GM04504 (cell line): ENCODE measurements around the gene RTBDN.
"Not testable (repeated sequence)": the region's sequence is repeated elsewhere in the genome, so short reads cannot be mapped to it uniquely, and the experiment has no call there.

Source experiments
- DNase-seq: peaks from one replicate; pipeline ENCODE4 v3.0.0-alpha.2; 2012; ENCODE audit warnings: low read depth

Gene RTBDN

GRCh38 chr19:12856653-12857052 is 22.3 kb upstream of the RTBDN start:
- DNase-seq, result no peak

DNA sequence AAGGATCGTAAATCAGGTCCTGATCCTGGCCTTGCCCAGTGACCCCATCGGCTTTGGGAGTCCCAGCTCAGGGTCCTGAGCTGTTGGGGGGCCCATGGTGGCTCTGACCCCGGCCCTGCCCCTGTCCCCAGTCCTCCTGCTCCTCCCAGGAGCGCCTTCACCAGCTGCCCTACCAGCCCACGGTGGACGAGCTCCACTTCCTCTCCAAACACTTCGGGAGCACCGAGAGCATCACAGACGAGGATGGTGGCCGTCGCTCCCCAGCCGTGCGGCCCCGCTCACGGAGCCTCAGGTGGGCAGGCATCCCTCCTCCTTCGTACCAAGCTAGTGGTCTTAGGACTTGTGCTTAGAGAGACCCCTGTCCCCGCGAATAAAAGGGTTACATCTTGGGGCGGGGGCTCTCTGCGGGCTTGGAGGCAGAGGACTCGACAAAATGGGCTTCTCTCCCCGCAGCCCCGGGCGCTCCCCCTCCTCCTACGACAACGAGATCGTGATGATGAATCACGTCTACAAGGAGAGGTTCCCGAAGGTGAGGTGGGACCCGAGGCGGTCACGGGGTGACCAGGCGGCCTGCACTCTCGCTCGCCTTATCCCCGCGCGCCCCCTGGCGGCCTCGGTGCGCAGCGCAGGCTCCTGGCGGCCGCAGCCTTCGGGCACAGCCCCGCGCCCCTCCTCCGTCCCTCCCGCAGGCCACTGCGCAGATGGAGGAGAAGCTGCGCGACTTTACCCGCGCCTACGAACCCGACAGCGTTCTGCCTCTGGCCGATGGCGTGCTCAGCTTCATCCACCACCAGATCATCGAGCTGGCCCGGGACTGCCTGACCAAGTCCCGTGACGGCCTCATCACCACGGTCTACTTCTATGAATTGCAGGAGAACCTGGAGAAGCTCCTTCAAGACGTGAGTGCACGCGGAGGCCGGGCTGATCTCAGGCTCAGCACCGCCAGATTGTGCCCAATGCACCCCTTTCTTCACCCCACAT is 13.1 kb upstream of the RTBDN start:
- peak; percentile 51 for DNase-seq

DNA sequence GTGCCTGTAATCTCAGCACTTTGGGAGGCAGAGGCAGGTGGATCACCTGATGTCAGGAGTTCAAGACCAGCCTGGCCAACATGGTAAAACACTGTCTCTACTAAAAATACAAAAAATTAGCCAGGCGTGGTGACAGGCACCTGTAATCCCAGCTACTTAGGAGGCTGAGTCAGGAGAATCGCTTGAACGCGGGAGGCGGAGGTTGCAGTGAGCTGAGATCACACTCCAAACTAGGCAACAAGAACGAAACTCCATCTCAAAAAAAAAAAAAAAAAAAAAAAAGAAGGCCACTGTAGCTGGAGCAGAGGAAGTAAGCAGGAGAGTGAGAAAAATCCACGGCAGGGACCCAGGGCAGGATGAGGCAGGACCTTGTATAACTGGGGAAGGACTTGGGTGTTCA is 12.2 kb upstream of the RTBDN start:
- DNase-seq, result not testable (repeated sequence)

- DNase-seq, result no peak
These were observed 9.8 kb upstream of the RTBDN start for GRCh38 chr19:12843999-12844732.

DNA sequence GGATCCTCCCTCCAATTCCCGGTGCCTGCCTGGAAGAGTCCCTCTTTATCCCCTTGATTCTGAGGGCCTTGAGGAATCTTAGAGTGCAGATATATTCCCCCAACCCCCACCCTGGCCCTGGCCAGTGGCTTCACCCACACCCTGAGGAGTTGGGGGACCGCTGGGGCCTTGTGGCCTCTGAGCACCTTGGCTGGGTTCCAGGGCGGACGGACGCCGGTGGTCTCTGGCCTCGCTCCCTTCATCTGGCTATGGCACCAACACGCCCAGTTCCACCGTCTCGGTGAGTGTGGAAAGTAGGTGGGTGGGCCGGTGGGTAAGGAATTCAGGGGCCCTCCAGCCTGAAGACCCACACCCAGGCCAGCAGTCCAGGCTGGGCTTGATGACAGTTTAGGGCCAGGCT is 8.9 kb upstream of the RTBDN start:
- no peak for DNase-seq

- no peak for DNase-seq
These were observed 8.1 kb upstream of the RTBDN start for GRCh38 chr19:12842511-12842910.

GRCh38 chr19:12841094-12841493 is 6.7 kb upstream of the RTBDN start:
- no peak for DNase-seq

DNA sequence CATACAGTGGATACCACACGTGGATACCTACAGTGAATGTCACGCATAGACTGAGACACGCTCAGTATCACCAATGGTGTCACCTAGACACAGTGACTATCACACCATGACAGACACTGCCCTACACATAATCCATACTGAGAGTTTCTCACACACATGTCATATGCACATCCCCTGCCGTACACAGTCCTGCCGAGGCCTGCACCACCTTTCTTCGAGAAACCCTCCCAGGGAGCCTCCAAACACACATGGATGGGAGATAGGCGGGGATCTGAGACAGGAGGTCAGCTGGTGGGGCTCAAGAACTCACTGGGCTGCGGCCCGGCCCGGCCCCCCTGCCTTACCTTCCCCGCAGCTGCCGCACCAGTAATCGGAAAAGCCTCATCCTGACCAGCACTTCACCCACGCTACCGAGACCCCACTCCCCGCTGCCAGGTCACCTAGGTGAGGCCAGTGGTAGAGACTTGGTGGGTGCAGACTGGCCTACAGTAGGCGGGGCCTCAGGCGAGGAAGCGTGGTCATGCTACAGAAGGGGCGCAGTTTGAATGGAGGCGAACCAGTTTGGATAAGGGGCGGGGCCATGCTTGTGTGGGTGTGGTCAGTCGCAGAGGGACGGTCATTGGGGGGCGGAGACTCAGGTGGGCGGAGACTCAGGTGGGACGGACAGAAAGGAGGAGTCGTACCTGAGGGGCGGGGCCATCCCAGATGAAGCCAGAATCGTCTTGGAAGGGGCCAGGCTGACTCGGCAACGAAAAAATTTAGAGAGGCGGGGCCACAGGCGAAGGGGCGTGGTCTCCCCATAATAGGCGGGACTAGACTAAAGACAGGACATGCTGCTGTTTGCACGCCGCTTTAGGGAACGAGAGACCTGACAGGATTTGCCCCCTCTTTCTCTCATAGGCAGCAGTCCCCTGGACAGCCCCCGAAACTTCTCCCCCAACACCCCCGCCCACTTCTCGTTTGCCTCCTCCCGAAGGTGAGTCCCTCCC is 6.0 kb upstream of the RTBDN start:
- DNase-seq, result no peak

DNA sequence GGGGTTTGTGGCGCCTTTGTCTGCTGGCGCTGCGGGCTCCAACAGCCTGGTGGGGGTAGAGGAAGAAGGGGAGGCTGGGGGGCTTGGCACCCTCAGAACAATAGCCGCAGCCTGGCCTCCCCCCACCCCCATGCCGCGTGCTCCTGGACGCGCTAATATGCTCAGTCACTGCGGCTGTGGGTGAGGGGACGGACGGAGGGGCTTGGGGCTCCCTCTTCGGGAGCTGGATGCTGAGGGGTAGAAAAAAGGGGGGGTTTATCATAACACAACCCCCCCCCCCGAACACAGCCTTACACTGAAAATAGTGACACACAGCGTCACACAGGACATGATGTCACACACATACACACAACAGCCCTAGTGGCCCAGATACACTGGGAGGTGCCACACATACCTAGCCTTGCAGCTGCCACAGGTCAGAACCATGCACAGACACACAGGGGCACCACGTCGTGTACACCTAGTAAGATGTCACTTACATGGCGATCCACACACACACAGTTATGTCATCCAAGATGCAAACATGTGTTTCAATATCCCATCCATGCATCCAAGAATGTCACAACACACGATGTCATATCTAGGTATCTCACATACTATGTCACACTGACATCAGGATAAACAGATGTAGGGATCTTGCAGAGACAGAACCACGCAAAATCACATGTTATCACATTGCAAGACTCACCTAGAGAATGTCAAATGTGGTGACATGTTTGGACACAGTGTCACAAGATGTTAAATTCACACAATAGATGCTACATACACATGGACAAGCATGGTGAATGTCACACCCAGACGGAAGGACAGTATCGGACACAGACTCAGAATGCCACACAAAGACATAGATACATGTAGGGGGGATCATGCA is 4.7 kb upstream of the RTBDN start:
- no peak for DNase-seq

DNA sequence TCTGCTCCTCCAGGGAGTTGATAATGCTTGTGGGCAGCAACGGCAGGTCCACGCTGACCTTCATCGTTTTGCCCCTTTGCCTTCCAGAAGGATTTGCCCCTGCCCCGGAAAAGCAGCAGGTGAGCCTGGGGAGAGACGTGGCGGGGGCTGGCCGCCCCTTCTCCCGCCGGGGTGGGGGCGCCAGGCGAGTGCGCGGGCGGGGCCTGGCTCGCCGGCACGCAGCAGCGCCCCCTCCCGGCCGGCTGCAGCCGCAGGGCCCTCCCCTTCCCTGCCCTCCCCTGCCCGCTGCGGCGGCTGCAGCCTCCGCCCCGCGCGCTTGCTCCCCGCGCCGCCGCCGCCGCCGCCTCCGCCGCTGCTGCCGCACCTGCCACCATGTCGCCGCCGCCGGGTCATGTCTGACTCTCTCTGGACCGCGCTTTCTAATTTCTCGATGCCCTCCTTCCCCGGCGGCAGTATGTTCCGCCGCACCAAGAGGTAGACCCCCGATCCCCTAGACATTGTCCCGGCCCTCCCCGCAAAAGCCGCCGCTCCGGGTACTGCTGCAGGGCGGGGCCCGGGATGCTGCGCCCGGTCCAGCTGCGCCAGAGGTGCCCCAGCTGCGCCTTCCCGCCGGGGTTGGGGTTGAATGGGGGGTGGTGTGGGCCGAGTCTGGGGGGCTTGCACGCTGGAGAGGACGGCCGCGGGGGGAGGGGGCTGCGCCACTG is 4.0 kb upstream of the RTBDN start, which contains the start of gene MAST1:
TSS of gene MAST1 (plus strand) at position 334 of the 704 bp plus-strand sequence. CDS start at position 392, 58 bp downstream.
- no peak for DNase-seq

GRCh38 chr19:12837225-12837624 is 2.8 kb upstream of the RTBDN start:
- no peak for DNase-seq

DNA sequence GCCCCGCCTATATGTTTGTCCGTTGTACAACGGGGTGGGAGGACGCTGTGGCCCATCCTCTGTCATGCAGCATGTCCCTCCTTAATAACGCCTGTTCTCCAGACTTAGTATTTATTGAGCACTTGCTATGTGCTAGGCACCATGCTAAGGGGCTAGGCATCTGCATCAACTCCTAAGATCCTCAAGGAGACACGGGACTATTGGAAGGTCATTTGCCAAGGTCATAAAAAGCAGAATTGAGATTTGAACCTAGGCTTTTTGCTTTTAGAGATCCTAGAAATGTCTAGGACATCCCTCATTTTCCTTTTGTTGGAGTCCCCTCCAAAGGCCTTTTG is 2.1 kb upstream of the RTBDN start:
- no peak for DNase-seq

DNA sequence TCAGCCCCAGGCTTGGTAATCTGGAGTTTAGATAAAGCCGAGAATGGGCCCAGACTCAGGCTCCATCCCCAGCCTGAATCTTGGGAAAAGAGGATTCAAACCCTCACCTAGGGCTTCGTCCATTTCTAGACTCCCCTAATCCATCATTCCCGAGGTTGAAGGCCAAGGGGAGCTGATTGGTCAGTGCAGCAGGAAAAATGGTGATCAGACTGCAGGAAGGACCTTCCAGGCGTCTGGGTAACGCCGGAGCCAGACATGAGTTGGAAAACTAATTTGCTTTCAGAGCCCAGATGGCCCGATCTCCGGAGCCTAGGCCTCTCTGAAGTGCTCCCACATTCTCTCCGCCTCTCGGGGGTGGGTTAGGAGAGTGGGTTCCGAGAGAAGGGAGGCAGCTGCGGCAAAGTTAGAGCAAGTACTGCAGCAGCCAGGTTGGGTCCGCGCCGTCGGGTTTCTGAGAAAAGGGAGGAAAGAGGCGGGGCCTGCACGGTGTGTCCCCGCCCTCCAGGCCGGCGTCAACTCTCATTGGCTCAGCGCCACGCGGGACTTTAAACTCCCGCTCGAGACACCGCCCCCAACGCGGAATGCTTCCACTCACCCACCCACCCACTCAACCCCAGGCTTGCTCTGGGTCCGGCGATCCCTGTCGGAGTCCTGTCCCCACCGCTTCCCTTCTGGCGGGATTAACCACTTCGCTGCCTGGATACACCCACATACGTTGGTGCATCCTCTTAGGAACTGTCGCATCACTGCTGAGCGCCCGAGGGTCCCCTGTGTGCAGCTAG is 788 bp upstream of the RTBDN start:
- no peak for DNase-seq

DNA sequence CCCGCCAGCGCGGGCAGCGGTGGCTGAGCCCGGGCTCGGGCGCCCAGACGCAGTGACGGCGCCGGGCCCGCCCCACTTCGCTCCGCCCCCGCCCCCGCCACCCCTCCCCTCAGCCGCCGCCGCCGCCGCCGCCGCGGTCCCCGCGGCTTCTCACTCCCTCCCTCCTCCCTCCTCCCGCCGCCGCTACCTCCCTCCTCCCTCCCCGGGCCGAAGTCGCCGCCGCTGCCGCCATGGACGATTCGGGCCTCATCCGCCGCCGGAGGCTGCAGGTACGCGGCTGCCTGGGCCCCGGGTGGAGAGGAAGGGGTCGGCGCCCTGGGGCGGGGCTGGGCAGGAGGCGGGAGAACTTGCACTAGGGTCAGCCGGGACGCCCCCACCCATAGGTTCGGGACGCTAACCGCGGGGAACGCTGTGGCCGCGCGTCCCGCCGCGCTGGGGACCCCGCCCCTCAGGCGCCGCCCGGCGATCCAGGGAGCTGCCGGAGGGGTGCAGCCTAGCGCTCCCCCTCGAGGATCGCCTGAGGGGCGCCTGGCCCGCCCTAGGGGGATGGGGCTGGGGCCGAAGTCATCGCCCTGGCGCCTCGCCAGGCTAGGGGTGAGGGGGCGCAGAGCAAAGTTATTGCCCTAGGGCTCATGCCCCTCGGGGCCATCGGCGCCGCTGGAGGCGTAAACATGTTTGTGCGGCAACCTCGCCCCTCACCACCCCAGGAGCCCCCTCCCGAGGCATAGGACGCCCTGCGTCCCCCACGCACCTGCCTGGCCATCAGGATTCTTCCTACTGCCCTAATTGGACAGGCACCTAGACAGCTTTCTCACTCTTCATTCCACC is 427 bp downstream of the RTBDN start:
- DNase-seq, result no peak

- DNase-seq, result no peak
These were observed 1.0 kb downstream of the RTBDN start for GRCh38 chr19:12833418-12833737.

DNA sequence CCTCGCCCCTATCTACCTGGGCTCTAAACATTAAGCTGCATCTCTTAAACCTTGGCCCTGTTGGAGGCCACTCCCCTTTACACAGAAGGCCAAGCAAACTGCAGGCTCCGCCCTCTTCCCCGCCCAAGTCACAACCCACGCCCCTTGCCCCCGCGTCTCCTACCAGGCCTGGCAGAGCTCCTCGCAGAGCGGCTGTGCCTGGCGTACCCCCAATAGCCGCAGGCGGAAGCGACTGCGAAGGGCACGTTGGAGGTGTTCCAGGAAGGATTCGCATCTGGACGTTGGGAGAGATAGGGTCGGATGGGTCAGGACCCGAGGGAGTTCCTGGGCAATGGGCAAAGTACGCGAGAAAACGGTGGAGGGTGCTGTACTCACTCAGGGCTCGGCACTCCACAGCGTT is 5.9 kb downstream of the RTBDN start:
- DNase-seq, result no peak

GRCh38 chr19:12825254-12826131 is 8.9 kb downstream of the RTBDN start:
- no peak for DNase-seq

DNA sequence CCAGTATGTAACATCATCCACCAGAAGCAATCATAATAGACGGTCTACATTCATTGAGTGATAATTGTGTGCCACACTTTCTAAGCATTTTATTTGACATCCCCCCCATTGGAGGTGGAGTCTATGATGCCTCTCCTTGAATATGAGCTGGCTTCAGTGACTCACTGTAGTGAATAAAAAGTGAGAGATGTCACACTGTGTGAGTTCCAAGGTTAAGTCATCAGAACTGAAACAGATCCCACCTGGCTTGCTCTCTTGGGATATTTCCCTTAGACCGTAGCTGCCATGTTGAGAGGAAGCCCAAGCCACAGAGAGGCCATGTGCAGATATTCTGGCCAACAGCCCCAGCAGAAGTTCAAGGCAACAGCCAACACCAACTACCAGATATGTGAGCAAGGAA is 12.6 kb downstream of the RTBDN start:
- DNase-seq, result no peak
